KG1 (cell line): ENCODE results near the gene SLCO3A1.

Experiments used
- DNase-seq: peaks from one replicate; lab custom pipeline; 2025; lab: John Stamatoyannopoulos, UW

Gene SLCO3A1

GRCh38 chr15:92128788-92129187 is 275.3 kb downstream of the SLCO3A1 start:
- DNase-seq = no peak

GRCh38 chr15:92130244-92130643 is 276.7 kb downstream of the SLCO3A1 start:
- no peak for DNase-seq

- no peak for DNase-seq
Measured at GRCh38 chr15:92130906-92131305, 277.4 kb downstream of the SLCO3A1 start.

GRCh38 chr15:92132982-92133755 is 279.7 kb downstream of the SLCO3A1 start:
- no peak for DNase-seq

GRCh38 chr15:92140796-92141195 is 287.3 kb downstream of the SLCO3A1 start:
- DNase-seq = no peak

- no peak for DNase-seq
Measured at GRCh38 chr15:92141607-92142006, 288.1 kb downstream of the SLCO3A1 start.

- DNase-seq = no peak
Measured at GRCh38 chr15:92142242-92143232, 289.0 kb downstream of the SLCO3A1 start.

- DNase-seq = no peak
Measured at GRCh38 chr15:92143765-92144164, 290.3 kb downstream of the SLCO3A1 start.

- DNase-seq = no peak
Measured at GRCh38 chr15:92146511-92147150, 293.1 kb downstream of the SLCO3A1 start.

GRCh38 chr15:92149029-92149428 is 295.5 kb downstream of the SLCO3A1 start:
- DNase-seq = no peak

GRCh38 chr15:92149465-92149864 is 296.0 kb downstream of the SLCO3A1 start:
- DNase-seq = no peak

GRCh38 chr15:92151168-92151567 is 297.7 kb downstream of the SLCO3A1 start:
- DNase-seq = no peak

- no peak for DNase-seq
Measured at GRCh38 chr15:92151741-92152140, 298.2 kb downstream of the SLCO3A1 start.

- no peak for DNase-seq
Measured at GRCh38 chr15:92152983-92153382, 299.5 kb downstream of the SLCO3A1 start.

GRCh38 chr15:92153620-92154019 is 300.1 kb downstream of the SLCO3A1 start:
- DNase-seq = no peak

- no peak for DNase-seq
Measured at GRCh38 chr15:92155934-92156333, 302.4 kb downstream of the SLCO3A1 start.

- no peak for DNase-seq
Measured at GRCh38 chr15:92157666-92158298, 304.3 kb downstream of the SLCO3A1 start.

- DNase-seq = no peak
Measured at GRCh38 chr15:92158426-92158825, 304.9 kb downstream of the SLCO3A1 start.

- no peak for DNase-seq
Measured at GRCh38 chr15:92159481-92159880, 306.0 kb downstream of the SLCO3A1 start.

GRCh38 chr15:92159906-92160841 is 306.7 kb downstream of the SLCO3A1 start:
- no peak for DNase-seq
